HTR-8/SVneo (cell line): ENCODE results near the gene EPRS1.
"Not testable (repeated sequence)": the region's sequence is repeated elsewhere in the genome, so short reads cannot be mapped to it uniquely, and the experiment has no call there.

ENCODE experiments used
- DNase-seq: peaks from one replicate; pipeline ENCODE4 v3.0.0; 2011; ENCODE audit warnings: low spot score, mixed read lengths; ENCODE audit not compliant: insufficient read length
- FAIRE-seq: peaks from 2 replicates; lab custom pipeline; 2011; peaks lifted over from hg19 to GRCh38; lab: Jason Lieb, UNC

Gene EPRS1

GRCh38 chr1:220046052-220046930 lies at the start of gene EPRS1:
EPRS1 (minus strand) TSS chr1:220046505; CDS start chr1:220046388, 117 bp downstream.
- FAIRE-seq (peak; percentile 99), DNase-seq (peak; percentile 94)

- DNase-seq (peak; percentile 91), FAIRE-seq (no peak)
These were observed 48.0 kb upstream of the EPRS1 start, which contains the start of gene IARS2 for GRCh38 chr1:220094016-220094911. IARS2 (plus strand) TSS chr1:220094132; CDS start chr1:220094217, 85 bp downstream.

GRCh38 chr1:220093361-220094015 lies 47.2 kb upstream of the EPRS1 start:
- no peak for DNase-seq
- no peak for FAIRE-seq

GRCh38 chr1:220092694-220093093 lies 46.4 kb upstream of the EPRS1 start:
- DNase-seq (no peak), FAIRE-seq (no peak)

DNA sequence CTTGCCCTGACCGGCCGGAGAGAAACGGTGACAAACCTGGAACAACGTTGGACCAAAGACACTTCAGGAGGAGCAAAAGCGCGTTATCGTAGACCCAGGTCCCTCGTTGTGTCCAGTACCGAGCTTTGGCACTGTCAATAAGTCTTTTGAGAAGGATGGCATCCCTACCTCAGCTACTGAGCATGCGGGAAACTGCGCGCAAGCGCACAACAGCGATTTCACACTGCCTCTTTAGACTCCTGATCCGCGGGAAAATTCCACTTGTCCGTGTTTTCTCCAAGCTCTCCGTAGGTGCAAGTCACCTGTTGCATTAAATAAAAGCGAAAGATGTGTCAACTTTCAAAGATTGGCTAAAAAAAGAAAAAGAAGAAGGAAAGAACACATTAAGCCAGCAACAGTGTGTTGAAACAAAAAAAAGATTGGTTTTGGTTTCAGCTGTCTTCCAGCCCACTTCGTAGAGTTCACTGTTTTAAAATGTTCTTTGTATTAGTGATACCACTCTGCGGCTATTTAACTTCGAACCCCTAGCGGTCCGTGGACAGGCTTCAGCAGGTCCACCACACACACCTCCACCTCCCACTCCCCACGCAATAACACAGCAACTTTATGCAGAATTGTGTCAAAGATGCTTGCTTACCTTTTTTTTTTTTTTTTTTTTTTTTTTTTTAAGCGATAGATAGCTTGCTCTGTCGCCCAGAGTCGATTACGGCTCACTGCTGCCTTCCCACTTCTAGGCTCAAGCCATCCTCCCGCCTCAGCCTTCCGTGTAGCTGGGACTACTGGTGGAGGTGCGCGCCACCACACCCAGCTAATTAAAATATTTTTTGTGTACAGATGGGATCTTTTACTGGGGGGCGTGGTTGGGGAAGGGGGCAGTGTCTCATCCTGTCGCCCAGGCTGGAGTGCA lies 43.6 kb upstream of the EPRS1 start, which contains the start of gene BPNT1:
Gene BPNT1 (minus strand): TSS at position 139 of the 907 bp plus-strand sequence. CDS start 9,942 bp downstream, outside the sequence.
- FAIRE-seq (peak; percentile 69), DNase-seq (peak; percentile 98)

DNA sequence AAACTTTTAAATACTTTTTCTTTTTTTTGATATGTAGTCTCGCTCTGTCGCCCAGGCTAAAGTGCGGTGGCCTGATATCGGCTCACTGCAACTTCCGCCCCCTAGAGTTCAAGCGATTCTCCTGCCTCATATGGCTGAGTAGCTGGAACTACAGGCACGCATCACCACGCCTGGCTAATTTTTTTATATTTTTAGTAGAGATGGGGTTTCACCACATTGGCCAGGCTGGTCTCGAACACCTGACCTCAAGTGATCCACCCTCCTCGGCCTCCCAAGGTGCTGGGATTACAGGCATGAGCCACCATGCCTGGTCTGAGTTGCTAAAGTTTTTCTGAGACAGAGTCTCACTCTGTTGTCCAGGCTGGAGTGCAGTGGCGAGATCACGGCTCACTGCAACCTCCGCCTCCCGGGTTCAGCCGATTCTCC lies 40.0 kb upstream of the EPRS1 start:
- FAIRE-seq, DNase-seq: not testable (repeated sequence)

- no peak for DNase-seq
- FAIRE-seq = no peak
These were observed 38.2 kb upstream of the EPRS1 start for GRCh38 chr1:220084460-220084859.

DNA sequence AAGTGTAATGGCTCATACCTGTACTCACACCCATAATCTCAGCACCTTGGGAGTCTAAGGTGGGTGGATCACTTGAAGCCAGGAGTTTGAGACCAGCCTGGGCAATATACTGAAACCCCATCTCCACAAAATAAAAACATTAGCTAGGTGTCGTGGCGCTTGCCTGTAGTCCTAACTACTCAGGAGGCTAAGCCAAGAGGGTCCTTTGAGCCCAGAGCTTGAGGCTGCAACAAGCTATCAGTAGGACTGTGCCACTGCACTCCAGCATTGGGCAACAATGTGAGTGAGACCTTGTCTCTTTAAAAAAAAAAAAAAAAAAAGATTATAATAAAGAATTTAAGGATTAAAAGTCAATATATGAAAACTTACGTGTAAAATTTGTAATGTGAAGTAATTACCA lies 31.6 kb upstream of the EPRS1 start:
- no peak for DNase-seq

GRCh38 chr1:220076861-220077762 lies 30.8 kb upstream of the EPRS1 start:
- DNase-seq (no peak), FAIRE-seq (no peak)

More for the DNA sequence above, 31.6 kb upstream of the EPRS1 start:
- FAIRE-seq = no peak

DNA sequence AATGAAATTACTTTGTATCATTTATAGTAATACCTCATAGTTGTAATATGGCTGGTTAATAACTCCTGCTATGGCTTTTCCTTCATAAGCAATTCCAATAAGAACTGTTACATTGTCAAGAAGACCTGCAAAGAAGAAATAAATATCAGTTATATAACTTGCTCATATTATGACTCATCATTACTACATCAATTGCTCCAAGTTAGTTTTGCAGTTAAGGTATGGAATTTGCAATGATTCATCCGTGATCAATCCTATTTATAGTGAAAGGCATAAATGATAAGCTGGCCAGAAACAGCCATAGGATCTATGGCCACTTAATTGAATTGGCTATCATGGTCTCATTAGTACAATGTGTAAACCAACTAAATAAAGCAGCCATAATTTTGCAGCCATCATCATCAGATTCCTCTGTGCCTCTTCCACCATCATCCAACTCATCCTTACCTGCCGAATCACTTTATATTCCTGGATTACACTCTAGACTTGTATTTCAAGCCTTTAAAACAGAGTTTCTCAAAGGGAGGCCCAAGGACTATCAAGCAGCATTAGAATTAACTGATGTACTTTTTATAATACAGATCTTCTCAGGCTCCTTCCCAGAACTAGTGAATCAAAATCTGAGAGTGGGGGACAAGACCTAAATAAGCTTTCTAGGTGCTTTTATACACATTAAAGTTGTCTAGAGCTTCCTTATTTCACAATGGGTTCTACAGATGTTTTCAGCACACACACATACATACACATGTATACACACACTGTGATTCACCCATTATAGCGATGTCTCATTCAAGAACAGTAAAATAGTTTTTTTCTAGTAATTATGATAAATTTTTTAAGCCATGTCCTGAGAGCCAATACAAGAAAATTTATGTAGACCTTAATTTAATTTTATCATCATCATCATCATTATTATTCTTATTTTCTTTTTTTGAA lies 21.2 kb upstream of the EPRS1 start:
- FAIRE-seq (no peak), DNase-seq (peak; percentile 12)

GRCh38 chr1:220062629-220063028 lies 16.3 kb upstream of the EPRS1 start:
- DNase-seq (no peak), FAIRE-seq (no peak)

DNA sequence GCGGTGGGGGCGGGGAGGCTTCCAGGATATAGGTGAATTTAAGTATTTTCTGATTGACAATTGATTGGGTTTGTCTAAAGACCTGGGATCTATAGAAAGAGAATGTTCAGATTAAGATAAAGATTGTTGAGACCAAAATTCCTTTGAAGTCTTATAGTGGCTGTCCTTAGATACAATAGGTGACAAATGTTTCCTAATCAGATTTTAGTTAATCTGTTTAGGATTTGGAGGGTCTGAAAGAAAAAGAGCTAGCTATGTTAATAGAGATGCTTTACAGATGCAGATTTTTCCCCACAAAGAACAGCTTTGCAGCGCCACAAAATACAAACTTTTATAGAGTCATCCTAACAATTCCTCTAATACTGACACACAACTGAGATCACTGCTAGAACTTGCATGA lies 14.6 kb upstream of the EPRS1 start:
- no peak for FAIRE-seq

DNA sequence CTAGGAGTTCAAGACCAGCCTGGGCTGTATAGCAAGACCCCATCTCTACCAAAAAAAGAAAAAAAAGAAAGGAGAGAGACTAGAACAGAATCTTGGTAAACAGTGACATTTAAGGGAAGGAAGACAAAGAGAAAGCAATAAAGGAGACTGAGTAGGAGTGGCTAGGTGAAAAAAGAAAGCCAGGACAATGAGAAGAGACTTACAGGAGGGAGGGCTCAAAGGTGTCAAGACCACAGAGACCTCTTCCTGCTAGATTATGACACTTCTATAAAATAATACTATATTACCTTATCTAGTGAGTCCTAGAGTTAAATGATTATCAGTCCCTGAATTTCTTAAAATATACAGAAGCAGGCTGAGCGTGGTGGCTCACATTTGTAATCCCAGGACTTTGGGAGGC lies 10.1 kb upstream of the EPRS1 start:
- no peak for FAIRE-seq

More for the DNA sequence above, 14.6 kb upstream of the EPRS1 start:
- no peak for DNase-seq

GRCh38 chr1:220045356-220046051 lies 801 bp downstream of the EPRS1 start:
- DNase-seq (peak; percentile 8), FAIRE-seq (no peak)

More for the DNA sequence above, 10.1 kb upstream of the EPRS1 start:
- no peak for DNase-seq

DNA sequence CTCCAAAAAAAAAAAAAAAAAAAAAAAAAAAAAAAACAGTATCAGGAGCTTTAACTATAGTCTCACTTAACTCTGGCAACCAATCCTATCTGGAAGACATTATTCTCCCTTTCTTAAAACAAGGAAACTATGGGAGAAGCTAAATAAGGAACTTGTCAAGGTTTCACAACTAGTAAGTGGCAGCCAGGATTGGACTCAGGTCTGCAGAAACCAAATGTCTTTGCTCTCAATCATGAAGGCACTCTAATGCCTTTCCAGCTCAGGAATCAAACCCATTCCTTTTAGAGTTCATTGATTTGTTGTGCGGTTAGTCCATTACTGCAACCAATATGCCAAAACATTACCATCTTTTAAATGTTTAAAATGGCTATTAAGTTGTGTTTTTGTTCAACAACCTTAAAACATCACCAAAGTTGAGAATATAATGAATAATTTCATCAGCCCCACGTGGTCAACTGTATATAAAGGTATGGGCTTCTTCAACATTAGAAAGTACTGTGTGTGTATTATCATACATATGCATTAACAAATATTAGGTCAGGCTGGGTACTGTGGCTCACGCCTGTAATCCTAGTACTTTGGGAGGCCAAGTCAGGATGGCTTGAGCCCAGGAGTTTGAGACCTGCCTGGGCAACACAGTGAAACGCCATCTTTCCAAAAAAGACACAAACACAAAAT lies 1.5 kb downstream of the EPRS1 start:
- no peak for FAIRE-seq
- no peak for DNase-seq

GRCh38 chr1:220043646-220044045 lies 2.7 kb downstream of the EPRS1 start:
- FAIRE-seq (no peak), DNase-seq (no peak)
